Measurements from ENCODE around the gene SLC39A11.

DNA sequence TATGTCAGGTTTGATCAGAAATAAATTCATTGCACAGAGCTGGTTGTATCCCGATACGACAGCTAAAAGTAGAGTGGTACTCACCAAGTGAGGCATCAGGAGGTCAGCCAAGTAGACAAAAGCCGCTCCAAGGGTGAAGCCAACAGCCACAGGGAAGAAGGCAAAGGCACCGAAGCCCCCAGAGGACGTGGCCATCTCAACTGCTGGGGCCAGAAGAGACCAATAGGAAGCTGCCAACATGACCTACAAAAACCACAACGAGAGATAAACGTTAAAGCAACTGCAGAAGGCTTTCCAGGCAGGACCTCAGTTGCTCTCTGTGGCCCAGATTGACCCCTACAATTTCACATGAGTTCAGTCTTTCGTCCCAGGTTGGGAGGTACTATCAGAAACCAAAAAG, 61.0 kb downstream of the SLC39A11 start:
- TF ChIP-seq, protein P1, sequence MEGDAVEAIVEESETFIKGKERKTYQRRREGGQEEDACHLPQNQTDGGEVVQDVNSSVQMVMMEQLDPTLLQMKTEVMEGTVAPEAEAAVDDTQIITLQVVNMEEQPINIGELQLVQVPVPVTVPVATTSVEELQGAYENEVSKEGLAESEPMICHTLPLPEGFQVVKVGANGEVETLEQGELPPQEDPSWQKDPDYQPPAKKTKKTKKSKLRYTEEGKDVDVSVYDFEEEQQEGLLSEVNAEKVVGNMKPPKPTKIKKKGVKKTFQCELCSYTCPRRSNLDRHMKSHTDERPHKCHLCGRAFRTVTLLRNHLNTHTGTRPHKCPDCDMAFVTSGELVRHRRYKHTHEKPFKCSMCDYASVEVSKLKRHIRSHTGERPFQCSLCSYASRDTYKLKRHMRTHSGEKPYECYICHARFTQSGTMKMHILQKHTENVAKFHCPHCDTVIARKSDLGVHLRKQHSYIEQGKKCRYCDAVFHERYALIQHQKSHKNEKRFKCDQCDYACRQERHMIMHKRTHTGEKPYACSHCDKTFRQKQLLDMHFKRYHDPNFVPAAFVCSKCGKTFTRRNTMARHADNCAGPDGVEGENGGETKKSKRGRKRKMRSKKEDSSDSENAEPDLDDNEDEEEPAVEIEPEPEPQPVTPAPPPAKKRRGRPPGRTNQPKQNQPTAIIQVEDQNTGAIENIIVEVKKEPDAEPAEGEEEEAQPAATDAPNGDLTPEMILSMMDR (conservative IDR thresholded peaks at IDR 0.05; ENCODE audit: low read length): no peak
- no peak for TF ChIP-seq EZH2phosphoT487 (IDR thresholded peaks at IDR 0.05; ENCODE audit: borderline replicate concordance, low read depth, low read length)

Data from OCI-LY7 (cell line).